Measurements from ENCODE around the gene KIF16B. TPM values are rescaled to one million over a fixed set of nuclear protein-coding genes. Genes with fewer than 3 reads are reported as not detected.

KIF16B gene
- total and polyA plus RNA-seq, 4 donors, result 5.9 to 20.3 (median 9.6) TPM

- WGBS, 2 donors, result 34 to 41% methylated on average over 18 of the region's 18 CpGs
- Histone ChIP-seq H3K4me3 (peak overlapping the region; percentile 42), H3K27ac (ENCODE audit: low read depth in 1 of 2, low read length in 1 of 2) (peak overlapping the region; percentile 21 to 50), H3K9ac (ENCODE audit: insufficient read depth in 1 of 2, low read length in 2 of 2) (peak overlapping the region in 1 of 2 donors; percentile 69), H3K4me1 (ENCODE audit: control insufficient read depth in 5 of 5, insufficient read depth in 5 of 5, low read length in 5 of 5) (peaks cover 0 to 27% (median 8%) of the 10 kb centered on the region in 5 donors), H3K36me3 (ENCODE audit: control insufficient read depth in 4 of 4, insufficient read depth in 4 of 4, low read length in 4 of 4) (no peaks in the 10 kb centered on the region), H3K9me3 (ENCODE audit: control insufficient read depth in 4 of 4, insufficient read depth in 3 of 4, low read length in 3 of 4) (no peaks in the 10 kb centered on the region), H3K27me3 (ENCODE audit: control insufficient read depth in 3 of 3, insufficient read depth in 3 of 3, low read length in 2 of 3) (no peaks in the 10 kb centered on the region)
- no peak for TF ChIP-seq CTCF (IDR thresholded peaks at IDR 0.05; ENCODE audit: control extremely low read depth, extremely low read depth)
- ATAC-seq (ENCODE audit: insufficient read depth, low FRiP score) (no peak), DNase-seq (no peak)
Observed at GRCh38 chr20:16575390-16576140, 2.3 kb upstream of the KIF16B start.

- WGBS, 2 donors, result 7 to 8% methylated on average over 39 of the region's 39 CpGs
- Histone ChIP-seq H3K27me3 (ENCODE audit: control insufficient read depth in 3 of 3, insufficient read depth in 3 of 3, low read length in 2 of 3) (no peaks in the 10 kb centered on the region), H3K36me3 (ENCODE audit: control insufficient read depth in 4 of 4, insufficient read depth in 4 of 4, low read length in 4 of 4) (no peaks in the 10 kb centered on the region), H3K9ac (ENCODE audit: insufficient read depth in 1 of 2, low read length in 2 of 2) (peak overlapping the region in 1 of 2 donors; percentile 69), H3K27ac (ENCODE audit: low read depth in 1 of 2, low read length in 1 of 2) (peak overlapping the region; percentile 21 to 50), H3K4me1 (ENCODE audit: control insufficient read depth in 5 of 5, insufficient read depth in 5 of 5, low read length in 5 of 5) (peaks cover 0 to 20% (median 6%) of the 10 kb centered on the region in 5 donors), H3K4me3 (peak overlapping the region; percentile 42), H3K9me3 (ENCODE audit: control insufficient read depth in 4 of 4, insufficient read depth in 3 of 4, low read length in 3 of 4) (no peaks in the 10 kb centered on the region)
- DNase-seq (peak; percentile 87 to 90 (median 87)), ATAC-seq (ENCODE audit: insufficient read depth, low FRiP score) (peak; percentile 72)
- TF ChIP-seq CTCF (IDR thresholded peaks at IDR 0.05; ENCODE audit: control extremely low read depth, extremely low read depth), result no peak
Observed at GRCh38 chr20:16574656-16575355, 1.6 kb upstream of the KIF16B start.

- Histone ChIP-seq H3K27ac (ENCODE audit: low read depth in 1 of 2, low read length in 1 of 2) (no peak overlapping the region), H3K4me1 (ENCODE audit: control insufficient read depth in 5 of 5, insufficient read depth in 5 of 5, low read length in 5 of 5) (peaks cover 0 to 15% (median 7%) of the 10 kb centered on the region in 5 donors), H3K36me3 (ENCODE audit: control insufficient read depth in 4 of 4, insufficient read depth in 4 of 4, low read length in 4 of 4) (no peaks in the 10 kb centered on the region), H3K9me3 (ENCODE audit: control insufficient read depth in 4 of 4, insufficient read depth in 3 of 4, low read length in 3 of 4) (no peaks in the 10 kb centered on the region), H3K27me3 (ENCODE audit: control insufficient read depth in 3 of 3, insufficient read depth in 3 of 3, low read length in 2 of 3) (no peaks in the 10 kb centered on the region), H3K9ac (ENCODE audit: insufficient read depth in 1 of 2, low read length in 2 of 2) (no peak overlapping the region), H3K4me3 (no peak overlapping the region)
- ATAC-seq (ENCODE audit: insufficient read depth, low FRiP score), result no peak
- DNase-seq, result no peak
- WGBS, 2 donors, result 87% methylated on average over 5 of the region's 5 CpGs
- no peak for TF ChIP-seq CTCF (IDR thresholded peaks at IDR 0.05; ENCODE audit: control extremely low read depth, extremely low read depth)
Observed at GRCh38 chr20:16571333-16571732, 1.9 kb downstream of the KIF16B start.
